GM21528 (cell line): ENCODE data around the gene EML5.

Source experiments
- ATAC-seq: cut with Tn5 transposase; IDR thresholded peaks from one replicate; pipeline ENCODE4 v1.9.1; 2021; ENCODE audit warnings: mild to moderate bottlenecking, moderate library complexity; ENCODE audit not compliant: unreplicated experiment, low FRiP score

The EML5 gene

DNA sequence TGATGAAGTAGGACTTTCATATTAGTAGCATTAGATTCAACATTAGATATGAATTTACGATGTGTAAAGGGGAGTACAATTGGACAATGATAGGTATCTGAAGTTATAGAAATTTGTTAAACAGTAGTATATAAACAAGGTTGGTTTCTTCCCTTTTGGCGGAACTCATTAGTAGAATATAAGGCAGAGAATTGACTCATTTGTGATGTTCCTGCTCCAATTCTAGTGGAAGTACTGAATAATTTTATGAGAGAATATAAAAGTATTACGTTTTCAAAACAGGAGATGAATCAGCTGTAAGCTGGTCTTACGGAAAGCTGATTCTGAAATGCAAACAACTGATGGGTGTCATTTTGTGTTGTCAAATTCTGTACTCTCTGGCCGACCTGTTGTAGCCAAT is 216.5 kb downstream of the EML5 start:
- no peak for ATAC-seq

DNA sequence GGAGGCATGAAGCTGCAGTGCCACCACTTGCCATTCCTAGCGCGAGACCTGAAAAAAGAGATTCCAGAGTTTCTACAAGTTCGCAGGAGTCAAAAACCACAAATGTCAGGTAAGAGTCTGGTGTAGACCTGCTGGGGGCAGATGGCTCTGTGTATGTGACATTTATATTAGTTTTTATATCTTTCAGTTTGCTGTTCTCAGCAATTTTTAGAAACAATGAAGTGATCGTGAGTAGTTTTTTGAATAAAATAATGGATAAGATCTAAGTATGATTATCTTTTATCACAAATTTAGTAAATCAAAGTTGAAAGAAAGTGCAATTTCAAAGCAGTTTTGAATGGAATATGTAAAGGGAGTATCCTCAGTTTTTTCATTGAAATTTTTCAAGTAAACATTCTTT is 220.6 kb downstream of the EML5 start:
- ATAC-seq = no peak

DNA sequence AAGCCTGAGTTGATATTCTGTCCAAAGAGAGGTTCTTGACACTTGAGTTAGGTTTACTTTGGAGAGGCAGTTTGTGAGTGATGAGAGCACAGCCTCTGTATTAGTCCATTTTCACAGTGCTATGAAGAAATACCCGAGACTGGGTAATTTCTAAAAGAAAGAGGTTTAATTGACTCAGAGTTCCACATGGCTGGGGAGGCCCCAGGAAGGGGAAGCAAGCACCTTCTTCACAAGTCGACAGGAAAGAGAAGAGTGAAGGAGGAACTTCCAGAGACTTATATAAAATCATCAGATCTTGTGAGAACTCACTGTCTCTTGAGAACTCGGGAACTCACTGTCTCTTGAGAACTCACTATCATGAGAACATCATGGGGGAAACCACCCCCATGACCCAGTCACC is 224.6 kb downstream of the EML5 start:
- ATAC-seq = no peak

DNA sequence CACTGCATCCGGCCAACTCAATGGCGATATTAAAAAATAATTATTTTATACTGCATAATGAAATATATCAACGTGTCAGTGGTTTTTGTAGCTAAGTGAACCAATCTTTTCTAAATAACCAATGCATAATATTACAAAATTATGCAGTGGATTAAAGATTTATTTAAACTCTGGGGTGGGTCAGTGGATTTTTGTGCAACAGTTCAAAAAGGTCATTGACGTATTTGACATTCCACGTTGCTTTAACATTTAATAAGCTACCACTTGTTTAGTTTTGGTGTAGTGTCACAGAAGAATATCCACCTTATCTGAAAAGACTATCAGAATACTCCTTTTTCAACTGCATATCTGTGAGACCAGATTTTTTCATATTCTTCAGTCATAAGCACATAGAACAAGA is 227.3 kb downstream of the EML5 start:
- ATAC-seq = no peak

DNA sequence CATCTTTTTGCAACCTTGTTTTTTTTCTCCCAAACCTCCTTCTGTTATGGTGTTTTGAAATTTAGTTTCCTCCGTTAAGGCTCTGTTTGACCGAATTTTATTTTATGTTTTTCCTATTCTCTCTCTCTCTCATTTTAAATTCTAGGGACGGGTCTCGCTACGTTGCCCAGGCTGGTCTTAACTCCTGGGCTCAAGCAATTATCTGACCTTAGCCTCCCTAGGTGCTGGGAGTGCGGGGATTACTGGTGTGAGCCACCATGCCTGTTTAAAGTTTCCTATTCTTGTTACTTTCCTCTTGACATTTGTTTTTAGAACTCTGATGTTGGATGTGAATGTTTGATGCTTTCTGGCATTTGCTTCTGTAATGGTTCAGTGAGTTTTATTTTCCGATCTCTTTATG is 228.9 kb downstream of the EML5 start:
- no peak for ATAC-seq

DNA sequence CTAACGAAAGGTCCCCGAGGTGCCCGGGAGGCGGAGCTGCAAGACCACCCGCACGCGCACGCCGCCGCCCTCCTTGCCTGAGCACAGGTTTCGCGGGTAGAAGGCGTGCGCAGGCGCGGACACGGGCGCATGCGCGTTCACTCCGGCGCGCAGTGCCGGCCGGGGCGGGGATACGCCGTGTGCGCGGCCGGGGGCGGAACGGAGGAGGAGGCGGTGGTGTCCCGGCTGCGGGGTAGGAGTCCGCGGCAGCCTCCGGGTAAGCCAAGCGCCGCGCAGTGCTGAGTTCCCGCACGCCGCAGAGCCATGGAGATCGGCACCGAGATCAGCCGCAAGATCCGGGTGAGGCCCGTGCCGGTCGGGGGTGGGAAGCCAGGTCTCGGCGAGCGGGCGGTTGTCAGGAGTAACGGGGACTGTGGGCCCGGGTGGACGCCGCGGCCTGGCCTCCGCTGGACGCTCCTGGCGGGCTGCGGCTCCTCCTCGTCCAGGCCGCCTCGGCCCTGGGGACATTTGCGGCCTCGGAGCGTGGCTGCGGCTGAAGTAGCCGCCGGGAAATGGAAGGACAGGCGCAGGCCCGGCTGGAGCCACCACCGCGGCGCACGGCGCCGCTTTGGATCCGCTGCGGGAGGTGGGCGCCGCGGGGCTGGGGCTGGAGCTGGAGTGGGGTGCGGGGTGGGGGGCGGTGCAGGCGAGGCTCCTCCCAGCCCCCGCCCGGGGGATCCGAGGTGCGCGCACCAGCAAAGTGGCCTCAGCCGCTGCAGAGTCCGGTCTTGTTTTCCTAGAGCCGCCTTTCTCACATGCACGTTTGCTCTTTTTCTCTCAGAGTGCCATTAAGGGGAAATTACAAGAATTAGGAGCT is 229.7 kb downstream of the EML5 start, which contains the start of gene ZC3H14:
TSS of gene ZC3H14 (plus strand) at position 207 of the 856 bp plus-strand sequence. CDS start at position 304, 97 bp downstream.
- ATAC-seq = peak; percentile 95

DNA sequence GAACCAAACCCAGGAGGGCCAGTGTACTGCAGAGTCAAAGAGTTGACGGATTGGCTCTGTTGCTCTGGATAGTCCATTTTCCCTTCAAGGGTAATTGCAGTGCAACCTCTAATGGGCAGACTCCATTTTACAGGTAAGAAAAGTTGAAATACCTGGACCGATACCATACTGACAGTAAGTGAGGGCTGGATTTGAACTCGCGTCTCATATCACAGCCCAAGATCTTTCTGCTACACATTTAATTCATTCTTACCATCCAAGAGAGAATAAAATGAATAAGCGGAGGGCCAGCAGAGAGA is 230.3 kb downstream of the EML5 start:
- ATAC-seq = peak; percentile 9
